Stromal cell of bone marrow (primary cell): ENCODE results near the gene MAN2B1.
"Not testable (repeated sequence)": the region's sequence is repeated elsewhere in the genome, so short reads cannot be mapped to it uniquely, and the experiment has no call there.

Experiments
- DNase-seq: peaks from one replicate; pipeline ENCODE4 v3.0.0-alpha.2; 2012; ENCODE audit warnings: low read depth

Gene MAN2B1

GRCh38 chr19:12689012-12689411 lies 22.5 kb upstream of the MAN2B1 start:
- no peak for DNase-seq

- DNase-seq = no peak
Measured at GRCh38 chr19:12687496-12688196, 21.1 kb upstream of the MAN2B1 start, which contains the start of gene GNG14. Gene GNG14 (plus strand): TSS chr19:12687998. CDS start chr19:12688049, 51 bp downstream.

GRCh38 chr19:12685831-12686230 lies 19.3 kb upstream of the MAN2B1 start:
- no peak for DNase-seq

DNA sequence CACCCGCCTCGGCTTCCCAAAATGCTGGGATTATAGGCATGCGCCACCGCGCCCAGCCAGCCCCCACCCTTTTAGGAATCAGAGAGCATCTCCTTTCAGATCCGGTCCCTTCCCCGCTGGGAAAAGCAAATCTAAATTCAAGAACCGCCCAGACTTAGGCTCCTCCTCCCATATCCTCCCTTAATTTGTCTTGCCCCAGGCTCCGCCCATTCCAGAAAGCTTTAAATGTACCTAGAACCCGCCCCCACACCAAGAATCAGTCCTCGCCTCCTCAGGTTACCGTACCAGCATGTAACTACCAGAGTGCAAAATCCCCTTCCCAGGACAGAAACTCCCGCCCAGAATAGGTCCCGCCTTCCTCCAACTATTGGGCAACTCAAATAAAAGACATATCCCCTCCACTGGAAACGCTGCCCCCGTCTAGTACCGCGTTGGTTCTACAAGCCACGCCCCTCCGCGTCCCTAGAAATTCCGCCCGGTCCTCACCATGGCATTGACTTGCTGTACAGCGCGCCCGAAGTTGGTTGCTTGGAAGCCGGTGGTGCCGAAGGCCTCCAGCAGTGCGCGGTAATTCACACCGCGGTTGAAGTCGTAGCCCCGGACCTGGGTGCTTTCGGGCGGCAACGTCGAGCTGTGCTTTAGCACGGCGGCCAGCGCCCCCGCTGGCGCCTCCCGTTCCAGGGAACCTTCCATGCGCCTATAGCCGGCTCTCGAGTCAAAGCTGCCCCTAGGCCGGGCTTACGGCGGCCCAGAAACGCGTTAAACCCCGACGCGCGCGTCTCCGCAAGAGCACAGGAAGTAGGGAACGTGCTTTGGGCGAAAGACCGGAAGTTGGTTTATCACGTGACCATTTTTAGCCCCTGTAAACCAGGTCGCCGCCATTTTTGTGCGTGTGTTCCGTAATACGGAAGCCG lies 14.8 kb upstream of the MAN2B1 start, which contains the start of gene DHPS:
DHPS (minus strand) TSS at position 807 of the 914 bp plus-strand sequence; CDS start at position 693, 114 bp downstream.
- peak; percentile 97 for DNase-seq

DNA sequence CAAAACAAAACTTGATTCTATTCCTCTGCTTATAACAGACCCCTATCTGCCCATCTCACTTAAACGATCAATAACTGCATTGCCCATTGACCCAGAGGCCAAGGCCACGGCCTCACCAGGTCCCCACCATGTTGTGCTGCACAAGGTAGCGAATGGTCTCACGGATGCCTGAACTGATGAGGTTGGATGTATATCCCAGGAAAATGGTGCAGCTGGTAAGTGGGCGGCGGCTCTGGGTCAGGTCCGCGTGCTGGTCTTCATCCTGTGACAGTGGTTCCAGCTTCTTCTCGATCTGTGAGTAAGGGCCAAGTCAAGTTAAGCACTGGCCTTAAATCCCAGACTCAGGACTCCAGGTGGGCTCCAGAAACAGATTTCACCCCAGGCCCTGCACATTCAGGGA lies 13.5 kb upstream of the MAN2B1 start:
- DNase-seq = no peak

- DNase-seq = not testable (repeated sequence)
Measured at GRCh38 chr19:12678039-12678438, 11.5 kb upstream of the MAN2B1 start.

- no peak for DNase-seq
Measured at GRCh38 chr19:12676928-12677327, 10.4 kb upstream of the MAN2B1 start.

DNA sequence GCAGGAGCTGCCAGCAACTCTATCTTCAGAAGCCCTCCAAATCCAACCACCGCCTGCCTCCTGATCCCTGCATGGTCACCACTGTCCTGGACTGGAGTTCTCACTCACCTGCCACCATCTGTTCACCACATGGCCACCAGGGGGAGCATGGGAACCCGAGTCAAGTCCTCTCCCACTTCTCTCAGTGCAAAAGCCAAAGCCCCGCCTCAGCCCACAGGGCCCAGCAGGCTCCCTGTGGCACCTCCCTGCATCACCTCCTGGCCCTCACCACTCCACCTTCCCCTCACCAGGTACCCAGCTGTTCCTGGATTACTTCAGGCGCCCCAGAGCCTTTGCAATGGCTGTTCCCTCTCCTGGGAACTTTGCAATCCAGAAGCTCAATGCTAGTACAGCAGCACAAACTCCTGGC lies 9.8 kb upstream of the MAN2B1 start:
- peak; percentile 49 for DNase-seq

GRCh38 chr19:12675940-12676339 lies 9.4 kb upstream of the MAN2B1 start:
- DNase-seq = no peak

- DNase-seq = no peak
Measured at GRCh38 chr19:12675399-12675798, 8.9 kb upstream of the MAN2B1 start.

- DNase-seq = no peak
Measured at GRCh38 chr19:12672744-12673143, 6.2 kb upstream of the MAN2B1 start.

DNA sequence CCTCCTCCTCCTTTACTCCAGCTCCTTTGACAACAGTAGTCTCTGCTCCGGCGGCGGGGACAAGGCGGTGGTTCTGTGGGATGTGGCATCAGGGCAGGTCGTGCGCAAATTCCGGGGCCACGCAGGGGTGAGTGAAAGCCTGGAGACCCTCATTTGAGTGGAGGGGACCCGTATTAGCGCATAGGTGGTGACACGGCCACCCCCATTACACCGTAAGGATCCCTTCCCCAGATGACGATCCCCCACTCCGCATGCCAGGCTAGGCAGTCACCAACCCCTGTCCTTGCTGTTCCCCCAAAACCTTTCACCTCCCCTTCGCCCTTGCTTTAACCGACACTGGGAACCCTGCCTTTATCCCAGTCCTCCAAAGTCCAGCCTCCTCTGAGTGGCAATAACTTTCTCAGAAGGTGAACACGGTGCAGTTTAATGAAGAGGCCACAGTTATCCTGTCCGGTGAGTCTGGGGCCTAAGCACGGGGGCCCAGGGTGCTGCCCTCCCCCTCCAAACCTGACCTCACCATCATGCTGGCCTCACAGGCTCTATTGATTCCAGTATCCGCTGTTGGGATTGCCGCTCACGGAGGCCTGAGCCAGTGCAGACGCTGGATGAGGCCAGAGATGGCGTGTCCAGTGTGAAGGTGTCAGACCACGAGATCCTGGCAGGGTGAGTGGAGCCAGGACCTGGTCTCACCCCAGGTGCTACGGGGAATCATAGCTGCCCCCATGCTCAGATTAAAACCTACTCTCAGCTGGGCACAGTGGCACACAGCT lies 3.8 kb upstream of the MAN2B1 start:
- DNase-seq = no peak

DNA sequence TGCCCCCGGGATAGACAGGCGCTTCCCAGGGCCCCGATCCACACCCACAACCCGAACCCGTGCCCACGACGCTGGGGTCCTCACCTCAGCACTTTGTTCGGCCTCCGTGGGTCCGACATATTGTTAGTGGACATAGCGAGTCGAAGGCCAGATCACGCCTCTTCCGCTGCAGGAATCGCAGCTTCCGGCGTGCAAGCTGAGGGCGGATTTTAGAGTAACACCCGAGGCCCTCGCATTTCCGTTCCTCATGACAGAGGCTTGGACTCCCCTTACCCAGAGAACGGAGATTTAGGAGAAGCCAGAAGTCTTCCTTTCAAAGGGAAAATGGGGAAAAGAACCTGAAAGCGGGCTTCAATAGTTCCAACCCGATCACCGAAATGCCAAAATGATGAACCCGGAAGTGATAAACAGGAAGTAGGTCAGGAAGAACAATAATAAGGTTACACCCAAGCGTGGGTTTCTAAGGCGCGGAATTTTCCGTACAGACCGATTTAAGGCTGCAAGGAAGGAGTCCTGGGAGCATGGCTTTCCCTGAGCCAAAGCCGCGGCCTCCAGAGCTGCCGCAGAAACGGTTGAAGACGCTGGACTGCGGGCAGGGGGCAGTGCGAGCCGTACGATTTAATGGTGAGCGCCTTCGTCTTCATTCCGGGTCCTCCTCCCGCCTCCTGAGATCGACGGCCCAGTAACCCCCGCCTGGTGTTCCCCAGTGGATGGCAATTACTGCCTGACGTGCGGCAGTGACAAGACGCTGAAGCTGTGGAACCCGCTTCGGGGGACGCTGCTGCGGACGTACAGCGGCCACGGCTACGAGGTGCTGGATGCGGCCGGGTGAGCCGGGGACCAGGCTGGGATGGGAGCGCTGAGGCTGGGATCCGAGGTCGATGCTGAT lies 3.0 kb upstream of the MAN2B1 start:
- peak; percentile 64 for DNase-seq

DNA sequence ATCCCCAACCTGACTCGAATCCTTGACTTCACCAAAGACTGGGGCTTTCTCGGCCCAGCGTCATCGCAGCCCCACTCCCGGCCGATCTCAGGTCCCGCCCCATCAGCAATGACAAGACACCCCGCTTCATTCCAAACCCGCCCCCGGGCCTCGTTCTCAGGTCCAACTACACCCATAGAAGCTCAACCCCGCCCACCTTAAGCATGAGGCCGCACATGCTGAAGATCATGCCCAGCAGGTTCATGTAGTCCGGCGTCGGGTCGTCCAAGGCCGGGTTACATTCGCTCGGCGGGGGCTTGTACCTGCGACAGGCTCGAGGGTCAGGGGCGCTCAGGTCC lies 2.4 kb upstream of the MAN2B1 start:
- peak; percentile 33 for DNase-seq

GRCh38 chr19:12668346-12668745 lies 1.8 kb upstream of the MAN2B1 start:
- DNase-seq = no peak

DNA sequence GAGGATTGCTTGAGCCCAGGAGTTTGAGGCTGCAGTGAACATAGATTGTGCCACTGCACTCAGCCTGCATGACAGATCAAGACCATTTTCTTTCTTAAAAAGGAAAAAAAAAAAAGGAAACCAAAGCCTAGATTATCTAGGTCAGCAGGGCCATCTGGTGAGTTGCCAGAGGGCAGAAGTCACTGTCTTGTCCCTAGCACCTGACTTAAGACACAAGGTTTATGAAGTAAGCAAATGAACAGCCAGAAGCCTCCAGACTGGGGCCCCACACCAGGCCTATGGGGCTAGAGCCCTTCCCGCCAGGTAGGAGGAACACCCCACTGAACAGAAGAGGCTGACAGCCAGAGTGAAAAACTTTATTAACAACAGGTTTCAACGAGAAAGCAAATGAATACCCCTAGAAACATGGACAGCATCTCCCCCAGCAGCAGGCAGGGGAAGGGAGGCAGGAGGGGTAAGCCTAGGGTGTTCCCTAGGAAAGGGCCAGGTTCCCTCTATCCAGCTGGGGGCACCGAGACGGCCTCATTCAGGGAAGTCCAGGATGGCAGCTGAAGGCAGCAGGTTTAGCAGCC lies 1.3 kb upstream of the MAN2B1 start:
- DNase-seq = no peak

DNA sequence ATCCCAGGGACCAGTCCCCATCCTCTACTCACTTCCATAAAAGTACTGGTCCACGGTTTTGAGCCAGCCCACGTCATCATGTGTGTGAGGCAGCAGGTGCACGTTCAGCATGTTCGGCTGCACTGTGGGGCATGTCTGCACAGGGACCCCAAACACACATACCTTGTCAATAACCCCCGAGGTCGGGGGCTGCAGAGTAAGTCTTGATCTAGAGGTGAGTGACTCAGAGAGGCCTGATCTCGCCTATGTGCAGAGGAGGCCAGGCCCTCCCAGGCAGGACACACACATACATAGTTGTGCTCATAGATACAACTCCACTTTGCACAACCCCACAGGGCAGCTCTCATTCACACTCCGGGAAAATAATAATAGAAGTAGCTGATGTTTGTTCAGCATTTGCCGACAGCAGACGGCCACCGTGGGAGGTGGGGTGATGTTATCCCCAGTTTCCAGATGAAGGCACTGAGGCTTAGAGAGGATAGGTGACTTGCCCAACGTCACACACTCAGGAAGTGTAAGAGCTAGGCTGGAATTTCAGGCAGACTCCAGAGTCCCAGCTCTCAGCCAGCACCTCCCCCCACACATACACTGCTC lies 774 bp downstream of the MAN2B1 start:
- no peak for DNase-seq

GRCh38 chr19:12665281-12665573 lies 1.3 kb downstream of the MAN2B1 start:
- DNase-seq = no peak

DNA sequence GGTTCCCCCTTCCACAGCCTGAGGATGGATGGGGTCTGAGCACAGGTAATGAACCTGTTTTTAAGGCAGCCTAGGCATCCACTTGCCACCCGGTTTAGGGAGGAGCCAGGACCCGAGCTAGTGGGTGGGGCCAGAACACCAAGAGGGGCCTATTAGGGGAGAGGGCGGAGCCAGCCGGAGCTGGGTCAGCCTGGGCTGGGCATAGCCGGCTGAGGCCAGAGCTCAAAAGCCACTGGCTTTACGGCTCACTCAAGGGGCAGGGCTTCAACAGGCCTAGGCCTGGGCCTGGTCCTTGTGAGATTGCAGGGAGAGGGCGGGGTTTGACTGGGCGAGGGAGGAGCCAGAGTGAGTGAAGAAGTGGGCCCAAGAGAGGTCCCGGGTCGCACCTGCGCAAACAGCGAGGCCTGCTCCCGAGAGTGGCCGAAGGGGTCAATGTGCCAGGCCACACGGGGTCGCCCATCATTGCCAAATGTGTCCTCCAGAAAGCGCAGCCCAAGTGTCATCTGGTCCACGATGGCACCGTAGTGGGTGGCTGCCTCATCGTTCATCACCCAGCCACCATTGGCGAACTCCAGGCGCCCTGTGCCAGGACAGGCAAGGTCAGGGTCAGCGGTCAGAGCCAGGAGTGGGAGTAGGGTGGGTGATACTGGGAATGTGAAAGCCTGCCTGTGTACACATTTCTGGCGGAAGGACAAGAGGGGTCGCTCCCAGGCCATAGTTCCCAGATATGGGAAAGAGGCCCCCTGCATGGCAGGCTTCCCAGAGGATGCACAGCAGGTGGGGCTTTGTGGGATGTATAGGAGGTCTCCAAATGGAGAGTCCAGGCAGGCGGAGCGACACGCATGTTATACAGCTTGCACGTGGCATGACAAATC lies 1.9 kb downstream of the MAN2B1 start:
- DNase-seq = no peak

- no peak for DNase-seq
Measured at GRCh38 chr19:12660980-12661379, 5.6 kb downstream of the MAN2B1 start.
